K562 (cell line): ENCODE results near the gene CRKL. TPM values are rescaled to one million over a fixed set of nuclear protein-coding genes. Genes with fewer than 3 reads are reported as not detected.
A peak's percentile ranks its signal among the peaks of the same experiment; 100 is the strongest.

Experiments used
- ATAC-seq: fragments of 200-7000 bp; cut with Tn5 transposase; 3 replicates; pipeline ENCODE4 v1.9.1; 2020; ENCODE audit warnings: moderate library complexity
- BruUV-seq: library from RNA; stranded (reverse); fragments of 400-500 nt; replicated peaks from 2 replicates; lab custom pipeline; 2021; lab: Mats Ljungman, UMichigan
- CTCF ChIA-PET: fragments of 300-600 bp; formaldehyde crosslinking; extraction: SDS; loops from one replicate; lab custom pipeline; 2021; ENCODE audit warnings: low intra/inter-chr PET ratio; lab: Yijun Ruan, JAX
- POLR2A ChIA-PET: fragments of 300-600, 350-650 bp; sonication (Branson Sonifier 250); formaldehyde crosslinking; extraction: SDS; loops from one replicate; lab custom pipeline; 2021; ENCODE audit warnings: antibody characterized with exemption, inconsistent platforms; lab: Yijun Ruan, JAX
- DNase-seq, 4 experiments: peaks; one replicate each; pipeline versions ENCODE4 v3.0.0 to v3.0.0-alpha.2; 2011 to 2018; ENCODE audit warnings: low spot score in 3 of 4, mixed read lengths in 3 of 4; ENCODE audit errors: extremely low read depth in 1 of 4
- FAIRE-seq: peaks from 2 replicates; lab custom pipeline; 2011; peaks lifted over from hg19 to GRCh38; lab: Jason Lieb, UNC
- H2AFZ ChIP-seq: 2 replicates; pipeline ENCODE4 v1.6.0; 2011; ENCODE audit warnings: low read depth, low read length, control low read depth, inconsistent platforms
- H3K27ac ChIP-seq: fragments of 200-600 bp; 3 replicates; pipeline ENCODE4 v1.8.0; 2011; ENCODE audit warnings: low read depth, mild to moderate bottlenecking, control low read depth, inconsistent platforms, low read length, moderate library complexity, mixed read lengths; ENCODE audit errors: extremely low read depth
- H3K27me3 ChIP-seq, 2 experiments: fragments of 300-600 bp in 1 of 2; 2 replicates in 1 of 2; 3 replicates in 1 of 2; pipeline versions ENCODE4 v1.6.0 to v1.8.0; 2011; ENCODE audit warnings: inconsistent platforms in 2 of 2, low read length in 2 of 2, mild to moderate bottlenecking in 1 of 2, mixed read lengths in 1 of 2, moderate library complexity in 1 of 2; ENCODE audit not compliant: control insufficient read depth in 2 of 2, insufficient read depth in 2 of 2
- H3K36me3 ChIP-seq: fragments of 300-600 bp; 3 replicates; pipeline ENCODE4 v1.8.0; 2011; ENCODE audit warnings: mild to moderate bottlenecking, low read length, inconsistent platforms; ENCODE audit not compliant: control insufficient read depth, insufficient read depth
- H3K4me1 ChIP-seq, 2 experiments: fragments of 200-600 bp in 1 of 2; replicated peaks in 1 of 2; 2 replicates in 1 of 2; 3 replicates in 1 of 2; pipeline versions ENCODE4 v1.5.1 to v1.8.0; 2011; ENCODE audit warnings: inconsistent platforms in 2 of 2, low read length in 2 of 2, mild to moderate bottlenecking in 1 of 2, mixed read lengths in 1 of 2, moderate library complexity in 1 of 2; ENCODE audit not compliant: control insufficient read depth in 2 of 2, insufficient read depth in 2 of 2
- H3K4me2 ChIP-seq: 2 replicates; pipeline ENCODE4 v1.6.1; 2011; ENCODE audit warnings: low read length, control low read depth, inconsistent platforms, mixed read lengths; ENCODE audit not compliant: insufficient read depth
- H3K4me3 ChIP-seq: fragments of 200-600 bp; sonication (generic), shearing (Covaris generic); 2 replicates; pipeline ENCODE4 v1.5.1; 2016; ENCODE audit warnings: control low read depth, inconsistent platforms
- H3K79me2 ChIP-seq: fragments of 200-600 bp; 3 replicates; pipeline ENCODE4 v1.8.0; 2011; ENCODE audit warnings: low read length, inconsistent platforms; ENCODE audit not compliant: control insufficient read depth, insufficient read depth
- H3K9ac ChIP-seq, 2 experiments: 2 replicates each; pipeline versions ENCODE4 v1.6.0 to v1.6.1; 2011; ENCODE audit warnings: low read depth in 2 of 2, low read length in 2 of 2, control low read depth in 1 of 2, inconsistent platforms in 1 of 2, mild to moderate bottlenecking in 1 of 2, mixed read lengths in 1 of 2; ENCODE audit not compliant: insufficient read depth in 1 of 2
- H3K9me1 ChIP-seq: one replicate; pipeline ENCODE4 v1.6.0; 2011; ENCODE audit warnings: inconsistent platforms, mild to moderate bottlenecking, low read length, moderate library complexity; ENCODE audit not compliant: control insufficient read depth, insufficient read depth
- H3K9me3 ChIP-seq: replicated peaks from 2 replicates; pipeline ENCODE4 v1.5.1; 2011; ENCODE audit warnings: low read depth, low read length, inconsistent platforms; ENCODE audit not compliant: control insufficient read depth, insufficient read depth
- H4K20me1 ChIP-seq: replicated peaks from 2 replicates; pipeline ENCODE4 v1.6.1; 2011; ENCODE audit warnings: low read length, inconsistent platforms, mixed read lengths; ENCODE audit not compliant: control insufficient read depth, insufficient read depth
- BRD4 ChIP-seq: fragments of 200-600 bp; sonication (generic); IDR thresholded peaks from 2 replicates; pipeline ENCODE4 v1.6.1; 2017; ENCODE audit warnings: inconsistent platforms
- DACH1 ChIP-seq: fragments of 450-650 bp; IDR thresholded peaks from 2 replicates; pipeline ENCODE4 v1.6.1; 2018; ENCODE audit not compliant: partially characterized antibody
- FOXK1 ChIP-seq: sonication (generic); formaldehyde crosslinking; IDR thresholded peaks from 2 replicates; pipeline ENCODE4 v1.8.0; 2022; ENCODE audit warnings: missing genetic modification reagents, mild to moderate bottlenecking, borderline replicate concordance
- LEF1 ChIP-seq: fragments of 450-650 bp; IDR thresholded peaks from 2 replicates; pipeline ENCODE4 v1.6.1; 2016; ENCODE audit warnings: mild to moderate bottlenecking
- NKRF ChIP-seq: fragments of 450-650 bp; IDR thresholded peaks from 2 replicates; pipeline ENCODE4 v1.6.1; 2016; ENCODE audit warnings: borderline replicate concordance
- POLR3G ChIP-seq: IDR thresholded peaks from 2 replicates; pipeline ENCODE4 v1.6.1; 2011; ENCODE audit not compliant: insufficient read length, insufficient replicate concordance; ENCODE audit errors: extremely low read depth
- PURB ChIP-seq: sonication (generic); formaldehyde crosslinking; IDR thresholded peaks from 2 replicates; pipeline ENCODE4 v1.9.0; 2021; ENCODE audit warnings: low read depth, mild to moderate bottlenecking, missing genetic modification reagents
- RUNX1 ChIP-seq: sonication (generic); IDR thresholded peaks from 2 replicates; pipeline ENCODE4 v1.6.1; 2016; ENCODE audit warnings: antibody characterized with exemption, low read depth
- SMAD3 ChIP-seq: fragments of 450-650 bp; formaldehyde crosslinking; conservative IDR thresholded peaks from 2 replicates; pipeline ENCODE4 v1.4.0; 2020; ENCODE audit warnings: mild to moderate bottlenecking
- TCF7 ChIP-seq: sonication (generic); IDR thresholded peaks from 2 replicates; pipeline ENCODE4 v1.6.1; 2016; ENCODE audit warnings: antibody characterized with exemption, borderline replicate concordance
- ZNF224 ChIP-seq: sonication (generic); formaldehyde crosslinking; IDR thresholded peaks from 2 replicates; pipeline ENCODE4 v1.8.0; 2022; ENCODE audit warnings: mild to moderate bottlenecking, missing genetic modification reagents
- ZNF324 ChIP-seq: fragments of 250-450 bp; sonication (Bioruptor Pico); IDR thresholded peaks from 2 replicates; pipeline ENCODE4 v1.4.0; 2020; ENCODE audit warnings: mild to moderate bottlenecking
- ZNF384 ChIP-seq: IDR thresholded peaks from 2 replicates; pipeline ENCODE4 v1.6.1; 2012; ENCODE audit warnings: low read depth, low read length, improper control_type of control experiment
- ZNF408 ChIP-seq: fragments of 250-450 bp; sonication (Bioruptor Pico); IDR thresholded peaks from 2 replicates; pipeline ENCODE4 v1.4.0; 2020; ENCODE audit warnings: low read depth, mild to moderate bottlenecking, moderate library complexity
- WGBS: fragments of 100-300 bp; shearing (Covaris generic); methylation state at CpG from one replicate; pipeline ENCODE4 v1.1.6; 2016; ENCODE audit warnings: low coverage, mixed read lengths; ENCODE audit not compliant: insufficient coverage; ENCODE audit errors: missing lambda C conversion rate; 5-methylcytosine and 5-hydroxymethylcytosine counted together
- in situ Hi-C: fragments of 300-500 bp; cut with MboI; formaldehyde crosslinking; loops from 4 replicates; pipeline ENCODE4 v1.15.0; 2018; ENCODE audit warnings: inconsistent platforms, mixed read lengths
- intact Hi-C: fragments of 100-400 bp; cut with micrococcal nuclease; formaldehyde crosslinking; loops from 2 replicates; pipeline ENCODE4 v1.14.2; 2022
- polyA plus RNA-seq, 8 experiments: library from polyadenylated mRNA; depleted of rRNA in 4 of 8; stranded (reverse) in 5 of 8; unstranded in 3 of 8; fragments of >200 nt; fragmentation: Nextera tagmentation in 2 of 8; fragmentation: Illumina TruSeq in 1 of 8; extraction: Ambion mirVana in 2 of 8; extraction: Trizol in 1 of 8; gene quantifications; 2 replicates each; pipeline versions ENCODE4 v1.2.1 to v1.2.3, GENCODE V29; 2011 to 2014; ENCODE audit warnings: inconsistent platforms in 1 of 8, missing spikeins in 1 of 8
- total RNA-seq, 7 experiments: library from RNA; depleted of rRNA in 6 of 7; stranded (reverse); fragments of >200 nt in 6 of 7; fragmentation: Illumina TruSeq in 2 of 7; extraction: Trizol in 2 of 7; gene quantifications; 2 replicates each; pipeline versions ENCODE4 v1.2.1 to v1.2.3, GENCODE V29; 2011 to 2021; ENCODE audit warnings: low replicate concordance in 1 of 7
- TF ChIP-seq, protein P1 (sequence below): fragments of 250-450 bp; sonication (Bioruptor Pico); IDR thresholded peaks from 2 replicates; pipeline ENCODE4 v1.8.0; 2022; ENCODE audit warnings: moderate library complexity, mild to moderate bottlenecking, inconsistent platforms
- TF ChIP-seq, protein P2 (sequence below): fragments of 200-800 bp; sonication (Bioruptor generic); IDR thresholded peaks from 2 replicates; pipeline ENCODE4 v1.6.1; 2016; ENCODE audit warnings: missing genetic modification characterization, missing compliant biosample characterization

Gene CRKL
- total and polyA plus RNA-seq, 9 of the 15 experiments (the other 6 are each of a cell fraction or from before 2014, with no cell fraction given), result 100 to 263 (median 124) TPM

DNA sequence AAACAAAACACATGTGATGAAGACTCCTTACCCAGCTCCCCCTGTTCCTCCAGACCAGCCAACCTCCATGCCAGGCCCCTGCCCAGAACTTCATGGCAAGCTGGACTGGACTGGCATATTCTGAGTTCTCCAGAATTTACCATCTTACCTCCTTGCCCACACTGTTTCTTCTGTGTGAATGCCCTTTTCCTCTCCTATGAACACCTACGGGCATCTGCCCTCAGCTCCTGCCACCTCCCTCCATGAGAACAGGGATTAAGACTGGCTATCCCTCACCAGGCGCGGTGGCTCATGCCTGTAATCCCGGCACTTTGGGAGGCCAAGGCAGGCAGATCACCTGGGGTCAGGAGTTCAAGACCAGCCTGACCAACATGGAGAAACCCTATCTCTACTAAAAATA is 43.4 kb downstream of the CRKL start:
- in situ Hi-C loops, result loop anchor here (25.0 kb wide), 1 partner anchor 177 kb away; no protein-coding TSS in a partner anchor
- peaks cover 10 to 29% of the 10 kb centered on the region in 2 experiments; a peak in 4 of 5 replicates for H3K27me3 ChIP-seq
- FAIRE-seq (no peak), ATAC-seq (no peak), DNase-seq (no peak)
- H3K36me3 ChIP-seq, result no peaks in the 10 kb centered on the region
- H3K4me1 ChIP-seq, result peaks cover 0 to 37% of the 10 kb centered on the region in 2 experiments; a peak in 2 of 5 replicates
- H3K4me3 ChIP-seq, result no peak overlapping the region
- H3K27ac ChIP-seq, result no peak overlapping the region
- no TSS peak for BruUV-seq
- H3K79me2 ChIP-seq, result no peaks in the 10 kb centered on the region
- H3K9ac ChIP-seq, result no peak overlapping the region; a peak in 1 of 4 replicates
- no peaks in the 10 kb centered on the region for H3K9me3 ChIP-seq
- H3K9me1 ChIP-seq, result no peaks in the 10 kb centered on the region
- ChIA-PET POLR2A (interaction anchor here (0.5 to 64.4 kb wide), 11 partner anchors 8 to 1000 kb away, joined by 3 to 1556 read pairs (median 5); partner anchors contain the start of genes AIFM3, CRKL, LZTR1 and THAP7), CTCF (interaction anchor here (0.5 kb wide), 1 partner anchor 81 kb away, joined by 4 read pairs; no protein-coding TSS in a partner anchor)
- WGBS, result 41% methylated on average over 4 of the region's 4 CpGs
- intact Hi-C loops, result loop anchor here (5.0 kb wide), 5 partner anchors 62 to 183 kb away; partner anchors contain the start of gene LRRC74B
- H2AFZ ChIP-seq, result no peak overlapping the region
- H4K20me1 ChIP-seq, result peaks cover 36% of the 10 kb centered on the region
- no peak overlapping the region for H3K4me2 ChIP-seq
- TF ChIP-seq ZNF408 (CRISPR knock-in tag), result no peak
- no peak for TF ChIP-seq TCF7
- no peak for TF ChIP-seq PURB
- no peak for TF ChIP-seq ZNF324 (CRISPR knock-in tag)
- TF ChIP-seq RUNX1, result no peak
- TF ChIP-seq, protein P1, sequence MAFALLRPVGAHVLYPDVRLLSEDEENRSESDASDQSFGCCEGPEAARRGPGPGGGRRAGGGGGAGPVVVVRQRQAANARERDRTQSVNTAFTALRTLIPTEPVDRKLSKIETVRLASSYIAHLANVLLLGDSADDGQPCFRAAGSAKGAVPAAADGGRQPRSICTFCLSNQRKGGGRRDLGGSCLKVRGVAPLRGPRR, result no peak
- no peak for TF ChIP-seq LEF1
- no peak for TF ChIP-seq SMAD3
- TF ChIP-seq DACH1, result no peak
- TF ChIP-seq NKRF, result no peak
- TF ChIP-seq ZNF224 (CRISPR knock-in tag), result 0 out of 2 replicates have a peak, but pooled peaks have one; percentile 53
- TF ChIP-seq BRD4, result no peak
- TF ChIP-seq, protein P2, sequence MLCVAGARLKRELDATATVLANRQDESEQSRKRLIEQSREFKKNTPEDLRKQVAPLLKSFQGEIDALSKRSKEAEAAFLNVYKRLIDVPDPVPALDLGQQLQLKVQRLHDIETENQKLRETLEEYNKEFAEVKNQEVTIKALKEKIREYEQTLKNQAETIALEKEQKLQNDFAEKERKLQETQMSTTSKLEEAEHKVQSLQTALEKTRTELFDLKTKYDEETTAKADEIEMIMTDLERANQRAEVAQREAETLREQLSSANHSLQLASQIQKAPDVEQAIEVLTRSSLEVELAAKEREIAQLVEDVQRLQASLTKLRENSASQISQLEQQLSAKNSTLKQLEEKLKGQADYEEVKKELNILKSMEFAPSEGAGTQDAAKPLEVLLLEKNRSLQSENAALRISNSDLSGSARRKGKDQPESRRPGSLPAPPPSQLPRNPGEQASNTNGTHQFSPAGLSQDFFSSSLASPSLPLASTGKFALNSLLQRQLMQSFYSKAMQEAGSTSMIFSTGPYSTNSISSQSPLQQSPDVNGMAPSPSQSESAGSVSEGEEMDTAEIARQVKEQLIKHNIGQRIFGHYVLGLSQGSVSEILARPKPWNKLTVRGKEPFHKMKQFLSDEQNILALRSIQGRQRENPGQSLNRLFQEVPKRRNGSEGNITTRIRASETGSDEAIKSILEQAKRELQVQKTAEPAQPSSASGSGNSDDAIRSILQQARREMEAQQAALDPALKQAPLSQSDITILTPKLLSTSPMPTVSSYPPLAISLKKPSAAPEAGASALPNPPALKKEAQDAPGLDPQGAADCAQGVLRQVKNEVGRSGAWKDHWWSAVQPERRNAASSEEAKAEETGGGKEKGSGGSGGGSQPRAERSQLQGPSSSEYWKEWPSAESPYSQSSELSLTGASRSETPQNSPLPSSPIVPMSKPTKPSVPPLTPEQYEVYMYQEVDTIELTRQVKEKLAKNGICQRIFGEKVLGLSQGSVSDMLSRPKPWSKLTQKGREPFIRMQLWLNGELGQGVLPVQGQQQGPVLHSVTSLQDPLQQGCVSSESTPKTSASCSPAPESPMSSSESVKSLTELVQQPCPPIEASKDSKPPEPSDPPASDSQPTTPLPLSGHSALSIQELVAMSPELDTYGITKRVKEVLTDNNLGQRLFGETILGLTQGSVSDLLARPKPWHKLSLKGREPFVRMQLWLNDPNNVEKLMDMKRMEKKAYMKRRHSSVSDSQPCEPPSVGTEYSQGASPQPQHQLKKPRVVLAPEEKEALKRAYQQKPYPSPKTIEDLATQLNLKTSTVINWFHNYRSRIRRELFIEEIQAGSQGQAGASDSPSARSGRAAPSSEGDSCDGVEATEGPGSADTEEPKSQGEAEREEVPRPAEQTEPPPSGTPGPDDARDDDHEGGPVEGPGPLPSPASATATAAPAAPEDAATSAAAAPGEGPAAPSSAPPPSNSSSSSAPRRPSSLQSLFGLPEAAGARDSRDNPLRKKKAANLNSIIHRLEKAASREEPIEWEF (CRISPR knock-in tag), result no peak
- no peak for TF ChIP-seq ZNF384
- TF ChIP-seq POLR3G, result no peak
- TF ChIP-seq FOXK1 (CRISPR knock-in tag), result 0 out of 2 replicates have a peak, but pooled peaks have one; percentile 85
